GOT3 (cell line): ENCODE results near the gene ATP2C2.
"Not testable (repeated sequence)": the region's sequence is repeated elsewhere in the genome, so short reads cannot be mapped to it uniquely, and the experiment has no call there.

Experiments
- DNase-seq: peaks from one replicate; lab custom pipeline; 2025; ENCODE audit warnings: mixed read lengths; lab: John Stamatoyannopoulos, UW

ATP2C2 gene

DNA sequence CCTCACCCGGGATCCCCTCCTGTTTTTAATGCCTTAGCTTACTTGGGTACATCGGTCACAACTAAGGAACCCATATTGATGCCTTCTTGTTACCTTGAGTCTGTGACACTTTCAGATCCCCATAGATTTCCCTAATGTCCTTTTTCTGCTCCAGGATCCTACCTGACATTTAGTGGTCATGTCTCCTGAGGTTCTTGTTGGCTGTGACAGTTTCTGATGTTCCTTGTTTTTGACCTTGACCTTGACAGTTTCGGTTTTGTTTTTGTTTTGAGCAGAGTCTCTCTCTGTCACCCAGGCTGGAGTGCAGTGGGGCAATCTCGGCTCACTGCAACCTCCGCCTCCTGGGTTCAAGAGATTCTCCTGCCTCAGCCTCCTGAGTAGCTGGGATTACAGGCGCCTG lies 52.2 kb downstream of the ATP2C2 start:
- DNase-seq, result not testable (repeated sequence)

DNA sequence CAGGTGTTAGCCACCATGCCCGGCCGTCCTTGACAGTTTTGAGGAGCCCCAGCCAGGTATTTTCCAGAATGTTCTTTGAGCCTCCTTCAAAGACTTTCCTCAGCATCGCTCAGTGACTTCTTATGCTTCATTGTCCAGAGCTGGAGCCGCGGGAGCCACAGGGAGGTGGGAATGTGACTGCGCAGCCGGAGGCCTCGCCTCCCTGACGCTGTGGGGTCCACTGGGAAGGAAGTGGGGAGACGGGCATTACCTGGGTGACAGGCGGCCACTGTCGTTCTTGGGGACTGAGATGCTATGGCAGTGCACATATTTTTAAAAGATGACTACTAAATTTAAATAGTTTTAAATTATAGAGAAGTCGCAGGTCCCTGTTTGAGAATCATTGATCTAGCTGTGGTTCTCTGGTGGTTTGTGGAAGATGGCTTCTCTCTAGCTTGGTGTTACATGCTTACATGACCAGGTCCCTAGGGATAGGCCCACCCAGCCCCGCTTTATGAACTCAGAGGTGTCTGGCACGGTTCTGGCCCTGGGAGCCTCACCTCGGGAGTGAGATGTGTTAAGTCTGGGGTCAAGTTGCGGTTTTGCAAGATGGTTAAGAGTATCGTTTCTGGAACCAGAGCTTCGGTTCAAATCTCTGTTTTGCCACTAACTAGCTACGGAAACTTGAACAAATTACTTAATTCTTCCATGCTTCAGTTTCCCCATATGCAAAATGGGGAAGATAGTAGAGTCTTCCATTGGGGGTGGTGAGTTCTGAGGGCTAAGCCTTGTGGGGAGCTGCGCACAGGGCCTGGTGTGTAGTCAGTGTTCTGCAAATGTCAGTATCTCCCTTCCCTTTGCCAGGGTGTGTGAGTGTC lies 53.0 kb downstream of the ATP2C2 start:
- DNase-seq, result no peak

DNA sequence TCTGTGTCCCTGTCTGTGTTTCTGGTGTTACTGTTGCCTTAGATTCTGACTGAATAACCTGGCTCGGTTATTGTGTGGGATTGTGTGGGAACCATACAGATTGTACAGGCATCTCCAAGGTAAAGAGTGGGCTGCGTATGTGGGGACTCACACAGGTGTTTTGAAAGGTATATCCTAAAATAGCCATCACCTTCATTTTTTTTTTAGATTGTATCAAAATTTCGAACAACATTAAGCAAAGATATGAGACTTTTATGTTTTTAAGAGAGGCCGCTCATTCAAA lies 53.5 kb downstream of the ATP2C2 start:
- no peak for DNase-seq

DNA sequence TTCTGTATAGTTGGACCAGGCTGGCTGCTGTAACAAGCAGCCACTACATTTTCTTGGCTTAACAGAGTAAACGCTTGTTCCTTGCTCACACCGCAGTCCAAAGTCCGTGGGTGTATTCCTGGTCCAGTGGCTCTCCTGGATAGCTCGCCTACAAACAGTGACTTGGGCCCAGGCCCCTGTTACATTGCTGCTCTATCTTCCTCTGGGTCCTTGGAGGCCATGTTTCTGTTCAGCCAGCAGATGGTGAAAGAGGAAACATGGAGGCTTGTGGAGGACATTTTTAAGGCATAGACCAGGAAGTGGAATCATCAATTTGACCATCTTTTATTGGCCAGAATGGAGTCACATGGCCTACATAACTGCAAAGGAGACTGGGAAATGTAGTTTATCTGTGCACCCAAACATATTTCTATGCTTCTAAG lies 55.1 kb downstream of the ATP2C2 start:
- DNase-seq, result no peak

DNA sequence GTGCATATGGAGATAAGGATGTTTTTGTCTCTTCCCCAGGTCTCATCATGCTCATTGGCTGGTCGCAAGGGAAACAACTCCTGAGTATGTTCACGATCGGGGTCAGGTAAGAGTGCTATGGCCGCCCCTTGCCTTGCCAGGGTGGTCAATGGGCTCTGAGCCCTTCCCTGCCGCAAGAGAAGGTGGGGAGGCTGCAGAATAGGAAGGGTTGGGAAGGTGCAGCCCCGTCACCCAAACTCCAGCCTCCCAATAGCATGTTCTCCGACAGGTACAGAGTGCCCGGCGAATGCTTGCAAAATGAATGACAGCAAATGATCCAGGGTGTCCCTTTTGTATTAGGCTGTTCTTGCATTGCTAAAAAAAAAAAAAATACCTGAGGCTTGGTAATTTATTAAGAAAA lies 57.4 kb downstream of the ATP2C2 start:
- DNase-seq, result no peak

DNA sequence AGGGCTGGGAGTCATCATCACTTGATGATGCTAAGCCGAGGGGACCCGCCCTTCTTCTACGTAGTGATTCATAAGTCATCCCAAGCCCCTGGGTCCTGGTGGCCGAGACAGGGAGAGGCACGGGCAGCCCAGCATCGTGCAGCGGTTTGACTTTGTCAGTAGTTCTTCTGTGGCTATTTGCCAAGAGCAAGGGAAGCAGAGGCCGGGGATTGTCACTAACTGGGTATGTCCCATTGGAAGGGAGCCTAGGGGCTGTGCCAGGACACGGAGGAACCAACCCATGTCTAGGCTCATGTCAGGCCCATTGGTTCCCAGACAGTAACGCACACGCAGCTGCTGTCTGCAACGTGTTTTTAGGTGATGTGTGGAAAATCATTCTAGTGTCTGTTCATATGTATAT lies 58.5 kb downstream of the ATP2C2 start:
- no peak for DNase-seq

DNA sequence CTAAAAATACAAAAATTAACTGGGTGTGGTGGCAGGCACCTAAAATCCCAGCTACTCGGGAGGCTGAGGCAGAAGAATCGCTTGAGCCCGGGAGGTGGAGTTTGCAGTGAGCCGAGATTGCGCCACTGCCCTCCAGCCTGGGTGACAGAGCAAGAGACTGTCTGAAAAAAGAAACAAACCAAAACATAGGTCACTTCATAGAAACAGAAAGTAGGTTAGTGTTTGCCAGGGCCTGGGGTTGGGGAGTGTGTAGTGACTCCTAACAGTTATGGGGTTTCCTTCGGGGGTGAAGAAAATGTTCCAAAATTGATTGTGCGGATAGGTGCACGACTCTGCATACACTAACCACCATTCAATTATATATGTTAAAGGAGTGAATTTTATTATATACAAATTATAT lies 59.2 kb downstream of the ATP2C2 start:
- no peak for DNase-seq

DNA sequence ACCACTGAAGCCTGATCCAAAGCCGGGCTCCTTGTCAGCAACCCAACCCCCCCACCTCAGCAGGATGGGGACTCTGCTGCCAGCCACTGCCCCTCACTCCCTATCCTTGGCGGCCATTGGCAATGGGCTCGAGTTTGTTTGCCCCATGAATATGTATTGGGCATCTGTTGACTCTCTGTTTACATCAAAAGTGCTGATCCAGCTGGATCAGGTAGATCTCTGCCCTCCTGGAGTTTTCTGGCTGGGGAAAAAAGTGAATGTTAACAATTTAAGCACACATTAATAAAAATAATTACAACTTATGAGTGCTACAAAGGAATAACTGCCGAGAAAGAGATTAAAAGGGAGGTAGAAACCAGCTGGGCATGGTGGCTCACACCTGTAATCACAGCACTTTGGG lies 62.5 kb downstream of the ATP2C2 start:
- no peak for DNase-seq

DNA sequence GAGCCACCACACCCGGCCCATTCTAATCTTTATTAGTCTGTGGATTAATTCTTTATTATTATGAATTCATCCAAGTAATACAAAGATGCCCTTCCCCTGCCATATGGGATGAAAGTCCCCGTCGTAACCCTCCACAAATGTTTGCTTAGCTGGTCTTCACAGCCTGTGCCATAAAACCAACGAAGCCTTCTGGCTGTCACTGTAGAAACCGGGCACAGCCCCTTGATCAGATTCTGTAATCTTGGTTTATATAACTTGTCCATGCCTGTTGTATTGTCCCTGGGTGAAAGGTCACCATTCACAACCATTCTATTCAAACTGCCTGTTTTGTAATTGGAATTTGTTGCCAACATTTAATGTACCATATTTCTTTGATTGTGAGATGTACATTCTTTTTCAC lies 66.5 kb downstream of the ATP2C2 start:
- no peak for DNase-seq

DNA sequence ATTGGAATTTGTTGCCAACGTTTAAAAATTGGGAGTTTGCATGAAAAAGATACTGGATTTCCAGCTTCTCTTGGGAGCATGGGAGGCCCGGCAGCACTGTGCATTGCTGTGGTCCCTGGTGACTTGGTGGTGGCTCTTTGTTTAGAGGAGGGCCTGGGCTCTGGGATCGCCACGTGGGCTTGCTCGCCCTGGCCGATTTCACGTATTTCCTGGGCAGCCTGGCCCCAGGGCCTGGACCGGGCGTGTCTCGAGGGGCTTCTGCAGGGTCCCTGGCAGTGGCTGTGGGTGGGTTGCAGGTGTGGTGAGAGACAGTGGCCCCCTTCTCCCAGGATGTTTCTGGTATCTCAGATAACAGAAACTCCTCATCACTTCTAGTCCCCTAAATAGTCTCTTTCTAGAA lies 67.9 kb downstream of the ATP2C2 start:
- no peak for DNase-seq

DNA sequence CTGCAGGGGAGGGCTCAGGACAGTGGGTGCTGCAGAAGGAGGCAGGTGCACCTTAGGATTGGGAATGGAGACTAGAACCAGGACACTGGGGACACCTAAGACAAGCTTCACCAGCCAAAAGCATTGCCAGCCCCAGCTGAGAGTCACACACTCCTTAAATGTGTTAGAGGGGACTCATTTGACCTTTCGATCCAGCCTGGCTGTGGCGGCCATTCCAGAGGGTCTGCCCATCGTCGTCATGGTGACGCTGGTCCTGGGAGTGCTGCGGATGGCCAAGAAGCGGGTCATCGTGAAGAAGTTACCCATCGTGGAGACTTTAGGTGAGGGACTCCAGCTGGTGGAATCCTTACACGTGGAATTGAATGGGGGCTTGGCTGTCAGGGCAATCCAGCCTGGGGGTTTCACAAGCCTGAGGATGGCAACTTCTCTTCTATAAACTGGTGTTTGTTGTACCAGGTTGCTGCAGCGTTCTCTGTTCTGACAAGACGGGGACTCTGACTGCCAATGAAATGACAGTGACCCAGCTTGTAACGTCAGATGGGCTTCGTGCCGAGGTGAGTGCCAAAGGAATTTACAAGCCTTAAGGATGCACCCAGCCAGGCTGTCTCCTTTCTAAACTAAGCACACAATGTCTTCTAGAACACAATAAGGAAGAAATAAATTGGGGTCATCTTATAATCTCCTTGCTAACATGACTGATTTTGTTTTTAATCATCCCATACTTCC lies 70.8 kb downstream of the ATP2C2 start:
- DNase-seq, result no peak

DNA sequence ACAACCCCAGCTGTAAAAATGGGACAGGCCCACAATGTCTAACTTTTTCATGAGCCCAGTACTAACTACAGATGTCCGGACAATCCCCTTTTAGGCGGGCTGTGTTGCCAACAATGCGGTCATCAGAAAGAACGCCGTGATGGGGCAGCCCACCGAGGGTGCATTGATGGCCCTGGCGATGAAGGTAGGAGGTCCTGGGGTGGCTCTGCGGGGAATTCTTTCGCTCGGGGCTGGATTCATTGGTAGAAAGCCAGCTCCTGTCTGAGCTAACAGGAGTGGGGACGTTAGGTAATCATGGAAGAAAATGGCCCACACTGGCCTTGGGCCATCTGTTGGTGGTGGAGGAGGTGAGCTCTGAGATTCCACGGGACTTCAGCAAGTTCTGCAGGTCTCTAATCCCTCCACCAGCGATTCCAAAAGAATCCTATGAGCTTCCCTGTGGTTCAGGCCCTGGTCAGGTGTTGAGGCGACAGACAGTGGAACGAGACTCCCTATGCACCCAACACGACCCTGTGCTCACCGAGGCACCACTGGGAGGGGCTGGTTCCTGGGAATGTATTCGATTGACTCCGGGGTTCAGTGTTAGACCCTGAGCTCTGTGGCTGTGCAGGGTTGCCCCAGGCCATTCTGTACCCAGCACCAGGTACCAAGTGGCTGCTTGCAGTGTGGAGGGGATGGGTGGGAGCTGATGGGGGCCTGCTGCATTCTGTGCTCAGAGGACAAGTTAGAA lies 74.2 kb downstream of the ATP2C2 start:
- no peak for DNase-seq

DNA sequence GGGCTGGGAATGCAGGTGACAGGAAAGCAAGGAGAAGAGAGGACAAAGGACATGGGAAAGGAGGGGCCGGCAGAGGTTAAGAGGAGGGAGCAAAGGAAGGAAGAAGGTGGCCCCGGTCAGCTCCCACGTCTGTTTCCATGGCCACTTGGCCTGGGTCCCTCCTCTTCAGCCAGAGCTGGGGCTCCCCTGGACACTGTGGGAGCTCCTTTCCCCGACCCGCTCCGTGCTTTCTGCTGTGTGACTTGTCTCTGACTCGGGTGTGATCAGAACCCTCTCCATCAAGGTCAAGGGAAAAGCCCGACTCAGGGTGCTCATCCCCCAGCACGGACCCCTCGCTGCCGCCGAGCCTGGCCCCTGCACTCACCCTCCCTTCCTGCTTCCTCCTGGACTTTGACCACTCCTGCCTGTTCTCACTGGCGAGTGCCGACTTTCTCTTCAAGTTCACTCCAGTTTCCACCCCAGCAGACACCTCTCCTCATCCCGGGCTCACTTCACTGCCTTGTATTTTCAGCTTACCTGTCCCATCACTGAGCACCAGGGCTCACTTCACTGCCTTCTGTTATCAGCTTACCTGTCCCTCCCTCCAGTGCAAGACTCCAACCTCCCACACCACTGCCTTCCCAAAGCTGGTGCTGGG lies 74.9 kb downstream of the ATP2C2 start:
- no peak for DNase-seq

DNA sequence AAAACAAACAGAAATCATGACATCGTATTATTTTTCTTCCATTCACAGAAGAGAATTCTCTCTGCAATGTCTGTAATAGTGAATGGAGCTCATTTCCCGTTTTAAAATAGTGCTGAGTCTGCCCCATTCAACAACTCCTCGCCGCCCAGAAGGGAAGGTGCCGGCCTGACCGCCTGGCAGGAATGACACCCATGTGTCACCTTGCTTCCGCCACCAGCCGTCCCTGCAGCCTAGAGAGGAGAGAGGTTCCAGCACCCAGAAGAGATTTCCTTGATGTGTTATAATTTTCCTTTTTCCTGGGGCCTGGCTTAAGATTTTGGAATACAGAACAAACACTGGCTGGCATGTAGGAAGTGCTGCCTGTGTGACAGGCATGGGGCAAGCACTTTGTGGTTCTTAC lies 76.1 kb downstream of the ATP2C2 start:
- no peak for DNase-seq

DNA sequence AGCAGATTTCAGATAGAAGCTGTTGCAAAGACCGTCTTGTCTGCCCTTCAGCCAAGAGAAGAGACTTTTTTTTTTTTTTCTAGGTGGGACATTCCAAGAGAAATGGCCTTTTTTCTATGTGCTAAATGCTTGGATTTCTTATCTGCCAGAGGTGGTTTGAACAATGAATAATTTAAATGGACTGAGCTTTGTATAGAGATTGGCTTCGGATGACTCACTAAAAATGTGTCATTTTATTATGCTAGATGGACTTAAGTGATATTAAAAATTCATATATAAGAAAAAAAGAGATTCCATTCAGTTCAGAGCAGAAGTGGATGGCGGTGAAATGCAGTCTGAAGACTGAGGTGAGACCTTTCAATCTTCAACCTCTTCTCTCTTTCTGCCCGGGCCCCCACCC lies 77.7 kb downstream of the ATP2C2 start:
- no peak for DNase-seq

DNA sequence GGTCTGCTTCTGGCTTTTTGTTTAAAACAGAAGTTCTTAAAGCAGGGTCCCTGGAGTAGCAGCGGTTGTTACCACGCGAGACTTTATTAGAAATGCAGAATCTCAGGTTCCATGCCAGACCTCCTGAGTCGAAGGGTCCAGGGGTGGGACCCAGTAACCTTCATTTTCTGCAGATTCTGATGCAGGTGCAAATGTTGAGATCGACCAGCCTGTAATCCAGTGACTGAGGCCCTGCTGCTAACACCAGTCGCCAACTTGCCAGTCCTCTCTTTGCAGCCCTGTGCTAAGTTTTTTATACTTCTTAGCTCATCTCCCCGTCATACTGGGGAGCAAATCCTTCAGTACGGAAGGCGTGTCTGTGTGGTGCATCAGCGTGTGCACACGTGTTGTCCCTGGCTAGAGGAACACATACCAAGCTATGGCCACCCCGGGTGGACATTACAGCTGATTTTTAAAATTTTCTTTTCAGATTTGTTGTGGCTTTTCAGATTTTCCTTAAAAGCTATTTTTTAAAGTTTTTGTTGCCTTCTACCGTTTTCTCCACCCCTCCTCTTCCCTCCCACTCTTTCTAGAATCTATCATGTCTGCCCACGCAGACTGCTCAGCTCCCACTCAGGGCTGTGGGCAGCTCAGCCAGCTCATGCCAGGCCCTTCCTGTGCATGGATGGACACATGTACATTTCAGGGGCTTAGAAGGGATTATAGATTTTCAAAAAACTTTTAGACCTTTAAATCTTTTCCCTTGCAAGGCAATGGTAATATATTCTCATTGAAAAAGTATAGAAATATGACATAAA lies 78.5 kb downstream of the ATP2C2 start:
- no peak for DNase-seq

DNA sequence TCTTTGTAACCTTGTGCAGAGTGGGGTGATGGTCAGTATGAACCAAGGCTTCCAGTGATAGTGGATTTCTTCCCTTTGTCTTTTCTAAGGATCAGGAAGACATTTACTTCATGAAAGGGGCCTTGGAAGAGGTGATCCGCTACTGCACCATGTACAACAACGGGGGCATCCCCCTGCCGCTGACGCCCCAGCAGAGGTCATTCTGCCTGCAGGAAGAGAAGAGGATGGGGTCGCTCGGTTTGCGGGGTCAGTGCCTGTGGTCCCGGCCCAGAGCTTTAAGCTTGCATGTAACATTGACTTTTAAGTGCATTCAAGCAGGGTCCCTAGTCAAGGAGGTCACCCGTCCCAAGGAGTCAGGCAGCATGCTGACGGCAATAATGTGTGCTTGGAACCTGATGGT lies 80.1 kb downstream of the ATP2C2 start:
- no peak for DNase-seq

DNA sequence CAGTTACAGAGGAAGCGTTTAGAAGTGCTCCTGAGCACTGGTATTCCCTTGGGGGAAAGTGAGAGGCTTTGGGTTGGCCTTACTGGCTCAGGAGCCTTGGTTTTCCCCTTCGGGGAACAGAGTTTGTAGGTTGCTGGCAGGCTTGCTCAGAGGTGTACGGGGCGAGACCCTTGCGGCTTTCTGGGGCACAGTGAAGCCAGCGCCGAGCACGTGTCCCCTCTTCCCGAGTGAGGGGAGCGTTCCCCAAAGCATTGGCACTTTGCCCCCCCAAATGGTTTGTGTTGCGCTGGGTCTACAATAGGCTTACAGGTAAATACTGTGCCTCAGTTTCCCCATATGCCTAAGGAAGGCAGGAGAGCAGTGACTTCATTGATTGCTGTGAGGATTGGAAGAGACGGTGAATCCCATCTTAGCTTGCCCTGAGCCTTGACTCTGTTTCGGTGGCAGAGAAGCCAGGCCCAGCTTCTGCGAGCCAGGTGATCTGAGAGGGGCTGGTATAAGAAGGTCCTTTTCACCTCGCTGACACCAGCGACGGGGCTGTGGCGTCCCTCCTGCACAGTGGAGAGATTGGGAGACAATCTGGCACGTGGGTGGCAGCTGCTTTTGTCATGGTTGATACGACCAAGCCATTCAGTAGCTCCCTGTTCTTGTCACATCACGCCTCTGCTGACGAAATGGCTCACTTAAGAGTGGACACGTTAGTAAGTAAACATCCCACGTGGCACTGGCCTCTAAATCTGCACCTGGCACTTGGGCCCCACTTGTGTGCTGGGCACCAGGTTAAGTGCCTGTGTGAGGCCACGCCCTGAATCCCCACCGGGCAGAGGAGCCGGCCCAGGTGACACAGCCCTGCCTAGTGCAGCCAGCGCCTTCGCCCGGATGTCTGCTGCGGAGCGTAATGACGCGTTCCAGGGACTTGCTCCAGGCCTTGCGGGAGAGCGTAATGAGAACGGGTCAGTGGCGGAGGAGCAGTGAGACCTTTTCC lies 81.1 kb downstream of the ATP2C2 start:
- DNase-seq, result no peak

DNA sequence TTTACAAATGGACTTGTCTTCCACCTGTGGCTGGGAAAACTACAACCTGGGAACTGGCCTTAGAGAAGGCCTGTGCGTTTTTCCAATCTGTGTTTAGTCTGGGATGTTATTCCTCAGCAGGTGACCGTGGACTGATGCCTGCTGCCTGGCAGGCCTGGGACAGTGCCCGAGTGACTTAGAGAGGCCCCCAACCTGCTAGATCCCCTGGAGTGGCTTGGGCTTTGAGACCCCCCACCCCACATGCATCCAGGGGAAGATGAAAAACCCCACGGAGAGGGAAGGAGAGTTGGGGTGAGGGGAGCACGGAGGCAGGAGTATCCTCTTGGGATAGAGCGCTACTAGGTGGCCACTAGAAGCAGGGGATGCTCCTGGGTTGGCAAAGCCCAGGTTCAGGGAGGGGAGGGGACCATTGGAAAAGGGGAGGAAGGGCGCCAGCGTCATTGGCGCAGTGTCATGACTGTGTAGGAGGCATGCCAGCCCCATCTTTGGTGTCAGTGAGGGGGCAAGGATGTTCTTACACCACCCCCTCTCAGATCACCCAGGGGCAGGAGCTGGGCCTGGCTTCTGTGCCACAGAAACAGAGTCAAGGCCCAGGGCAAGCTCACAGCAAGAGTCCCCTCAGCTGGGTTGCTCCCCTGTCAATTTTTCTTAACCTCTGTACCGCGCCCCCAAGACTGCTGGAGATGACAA lies 82.0 kb downstream of the ATP2C2 start:
- no peak for DNase-seq
